ENCODE data around the gene GTF3C5.
"Not testable (repeated sequence)": the region's sequence is repeated elsewhere in the genome, so short reads cannot be mapped to it uniquely, and the experiment has no call there.

The GTF3C5 gene

DNA sequence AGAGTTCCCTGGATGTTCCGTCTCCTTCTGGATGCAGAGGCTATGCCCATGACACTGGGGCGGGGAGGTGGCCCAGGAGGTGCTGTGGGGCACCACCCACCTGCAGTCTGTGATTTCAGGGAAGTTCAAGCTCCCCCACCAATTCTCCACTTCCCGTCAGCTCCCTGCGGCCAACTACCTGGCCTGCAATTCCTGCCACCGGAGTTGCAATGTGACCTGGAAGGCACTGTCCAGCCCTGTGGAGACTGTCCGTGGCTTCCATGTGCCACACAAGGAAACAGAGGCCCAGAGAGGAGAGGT, 35.7 kb upstream of the GTF3C5 start:
- CTCF ChIA-PET = interaction anchor here (1.6 kb wide), 1 partner anchor 27 kb away, joined by 6 read pairs; no protein-coding TSS in a partner anchor
- no peak overlapping the region for H3K4me3 ChIP-seq (ENCODE audit: low read depth, low read length)

DNA sequence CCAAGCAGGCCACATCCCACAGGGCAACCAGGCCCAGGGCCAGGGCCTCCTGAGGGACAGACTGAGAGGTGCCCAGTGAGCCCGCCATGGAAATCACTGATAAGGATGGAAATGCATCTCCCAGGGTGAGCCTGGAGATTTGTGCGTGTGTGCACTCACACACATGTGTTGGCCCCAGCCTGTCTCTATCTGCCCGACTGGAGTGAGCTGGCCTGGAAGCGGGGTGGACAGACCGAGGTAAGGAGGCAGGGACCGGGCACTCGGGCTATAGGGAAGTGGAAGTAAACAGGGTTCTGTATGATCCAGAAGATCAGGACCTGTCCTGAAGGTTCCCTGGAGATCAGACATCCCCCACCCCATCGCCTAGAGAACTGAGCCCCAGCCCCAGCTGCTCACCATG, 34.9 kb upstream of the GTF3C5 start:
- no peak overlapping the region for H3K4me3 ChIP-seq (ENCODE audit: low read depth, low read length)
- DNase-seq (ENCODE audit: low read depth, low spot score) = no peak
- TF ChIP-seq, protein P1, sequence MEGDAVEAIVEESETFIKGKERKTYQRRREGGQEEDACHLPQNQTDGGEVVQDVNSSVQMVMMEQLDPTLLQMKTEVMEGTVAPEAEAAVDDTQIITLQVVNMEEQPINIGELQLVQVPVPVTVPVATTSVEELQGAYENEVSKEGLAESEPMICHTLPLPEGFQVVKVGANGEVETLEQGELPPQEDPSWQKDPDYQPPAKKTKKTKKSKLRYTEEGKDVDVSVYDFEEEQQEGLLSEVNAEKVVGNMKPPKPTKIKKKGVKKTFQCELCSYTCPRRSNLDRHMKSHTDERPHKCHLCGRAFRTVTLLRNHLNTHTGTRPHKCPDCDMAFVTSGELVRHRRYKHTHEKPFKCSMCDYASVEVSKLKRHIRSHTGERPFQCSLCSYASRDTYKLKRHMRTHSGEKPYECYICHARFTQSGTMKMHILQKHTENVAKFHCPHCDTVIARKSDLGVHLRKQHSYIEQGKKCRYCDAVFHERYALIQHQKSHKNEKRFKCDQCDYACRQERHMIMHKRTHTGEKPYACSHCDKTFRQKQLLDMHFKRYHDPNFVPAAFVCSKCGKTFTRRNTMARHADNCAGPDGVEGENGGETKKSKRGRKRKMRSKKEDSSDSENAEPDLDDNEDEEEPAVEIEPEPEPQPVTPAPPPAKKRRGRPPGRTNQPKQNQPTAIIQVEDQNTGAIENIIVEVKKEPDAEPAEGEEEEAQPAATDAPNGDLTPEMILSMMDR (IDR thresholded peaks at IDR 0.05; ENCODE audit: insufficient read depth, low read length, missing control alignments) = no peak
- CTCF ChIA-PET = interaction anchor here (1.6 kb wide), 1 partner anchor 8 kb away, joined by 4 read pairs; no protein-coding TSS in a partner anchor
- POLR2A ChIA-PET = no interaction called here

More for the DNA sequence above, 35.7 kb upstream of the GTF3C5 start:
- no peak for DNase-seq (ENCODE audit: low read depth, low spot score)
- POLR2A ChIA-PET = no interaction called here
- TF ChIP-seq, protein P1 (IDR thresholded peaks at IDR 0.05; ENCODE audit: insufficient read depth, low read length, missing control alignments) = no peak

DNA sequence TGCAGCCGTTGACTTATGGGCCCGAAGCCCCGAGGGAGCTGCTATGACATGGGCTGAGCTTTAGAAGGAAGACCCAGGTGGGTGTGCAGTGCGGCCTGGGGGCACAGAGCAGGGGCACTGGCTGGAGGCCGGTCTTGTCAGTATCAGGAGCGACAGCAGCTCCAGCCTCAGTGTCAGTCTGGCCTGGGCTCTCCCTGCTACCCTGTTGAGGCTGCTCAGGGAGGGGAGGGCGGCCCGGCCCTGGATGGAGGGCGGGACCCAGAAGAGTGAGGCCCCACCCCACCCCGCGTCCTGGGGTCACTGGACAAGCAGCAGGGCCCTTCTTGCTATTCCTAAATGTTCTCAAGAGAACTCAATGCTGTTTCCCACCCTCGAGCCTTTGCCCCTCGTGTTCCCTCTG, 34.3 kb upstream of the GTF3C5 start:
- CTCF ChIA-PET = interaction anchor here (1.4 to 1.6 kb wide), 2 partner anchors 9 to 18 kb away, joined by 4 to 7 read pairs; partner anchors contain the start of gene GFI1B

DNA sequence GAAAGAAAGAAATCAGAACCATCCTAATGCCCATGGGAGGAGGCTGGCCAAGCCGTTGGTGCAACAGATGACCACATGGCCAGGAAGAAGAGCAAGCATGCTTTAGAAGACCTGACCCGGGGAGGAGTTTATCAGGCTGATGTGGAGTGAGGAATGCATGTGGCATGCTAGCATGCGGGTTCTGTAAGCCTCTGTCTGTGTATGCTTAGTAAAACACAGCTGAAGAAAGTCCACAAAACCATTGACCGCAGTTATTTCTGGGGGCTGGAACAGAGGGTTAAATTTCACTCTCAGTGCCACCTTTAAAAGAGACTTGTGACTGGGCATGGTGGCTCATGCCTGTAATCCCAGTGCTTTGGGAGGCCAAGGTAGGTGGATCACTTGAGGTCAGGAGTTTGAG, 33.2 kb upstream of the GTF3C5 start:
- ChIA-PET CTCF (interaction anchor here (0.7 to 1.6 kb wide), 4 partner anchors 10 to 26 kb away, joined by 3 to 7 read pairs (median 4); partner anchors contain the start of gene GFI1B), POLR2A (interaction anchor here (0.6 to 1.0 kb wide), 2 partner anchors 12 to 379 kb away, joined by 3 read pairs; no protein-coding TSS in a partner anchor)
- peak; percentile 14 for DNase-seq (ENCODE audit: low read depth, low spot score)
- H3K4me3 ChIP-seq (ENCODE audit: low read depth, low read length) = no peak overlapping the region
- TF ChIP-seq, protein P1 (IDR thresholded peaks at IDR 0.05; ENCODE audit: insufficient read depth, low read length, missing control alignments) = no peak

More for the DNA sequence above, 34.3 kb upstream of the GTF3C5 start:
- POLR2A ChIA-PET = no interaction called here
- H3K4me3 ChIP-seq (ENCODE audit: low read depth, low read length) = no peak overlapping the region
- no peak for DNase-seq (ENCODE audit: low read depth, low spot score)
- TF ChIP-seq, protein P1 (IDR thresholded peaks at IDR 0.05; ENCODE audit: insufficient read depth, low read length, missing control alignments) = no peak

DNA sequence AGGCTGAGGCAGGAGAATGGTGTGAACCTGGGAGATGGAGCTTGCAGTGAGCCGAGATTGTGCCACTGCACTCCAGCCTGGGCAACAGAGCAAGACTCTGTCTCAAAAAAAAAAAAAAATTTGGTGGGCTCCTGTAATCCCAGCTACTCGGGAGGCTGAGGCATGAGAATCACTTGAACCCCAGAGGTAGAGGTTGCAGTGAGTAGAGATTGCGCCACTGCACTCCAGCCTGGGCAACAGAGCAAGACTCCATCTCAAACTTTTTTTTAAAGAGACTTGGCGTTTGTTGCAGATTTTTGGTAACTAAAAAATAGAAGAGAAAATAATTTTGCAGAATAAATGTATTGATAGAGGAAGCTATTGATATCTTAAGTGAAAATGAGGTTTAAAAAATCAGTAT, 32.6 kb upstream of the GTF3C5 start:
- POLR2A ChIA-PET = interaction anchor here (1.0 kb wide), 1 partner anchor 13 kb away, joined by 3 read pairs; no protein-coding TSS in a partner anchor
- CTCF ChIA-PET = interaction anchor here (0.7 to 1.2 kb wide), 2 partner anchors 24 to 25 kb away, joined by 3 read pairs; no protein-coding TSS in a partner anchor
- H3K4me3 ChIP-seq (ENCODE audit: low read depth, low read length); DNase-seq (ENCODE audit: low read depth, low spot score): not testable (repeated sequence)

DNA sequence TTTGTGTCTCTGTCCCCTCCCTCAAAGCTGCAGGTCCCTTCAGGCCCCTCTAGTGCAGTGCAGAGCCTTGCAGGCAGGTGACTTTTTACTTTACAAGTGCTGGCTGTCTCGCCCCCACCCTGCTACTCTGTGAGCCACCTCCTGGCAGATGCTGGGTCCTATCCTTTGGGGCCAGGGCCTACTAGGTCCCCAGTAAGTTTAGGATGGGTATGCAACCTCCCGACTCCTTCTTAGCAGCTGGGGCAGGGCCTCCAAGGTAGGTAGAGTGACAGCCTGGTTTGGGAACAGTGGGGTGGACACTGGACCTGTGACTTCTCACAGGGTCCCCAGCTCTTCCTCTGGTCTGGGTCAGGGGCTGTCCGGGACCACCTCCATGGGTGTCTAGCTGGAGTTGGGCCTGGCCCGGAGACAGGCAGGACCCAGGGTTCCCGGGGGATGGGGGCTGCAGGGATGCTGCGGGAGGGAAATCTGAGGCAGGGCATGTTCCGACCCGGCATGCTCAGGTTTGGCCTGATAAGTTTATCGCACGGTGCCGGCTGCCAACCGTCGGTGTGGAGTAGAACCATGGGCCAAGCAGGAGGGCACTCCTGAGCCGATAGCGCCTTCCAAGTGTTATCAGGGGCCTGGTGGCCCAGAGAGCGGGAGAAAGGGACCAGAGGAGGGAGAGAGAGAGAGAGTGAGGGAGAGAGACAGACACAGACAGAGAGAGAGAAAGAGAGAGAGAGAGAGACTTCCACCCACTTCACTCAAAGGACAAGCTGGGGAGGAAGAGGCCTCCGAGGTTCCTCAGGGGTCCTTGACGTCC, 31.8 kb upstream of the GTF3C5 start:
- DNase-seq (ENCODE audit: low read depth, low spot score) = no peak
- ChIA-PET POLR2A (no interaction called here), CTCF (no interaction called here)
- TF ChIP-seq, protein P1 (IDR thresholded peaks at IDR 0.05; ENCODE audit: insufficient read depth, low read length, missing control alignments) = no peak
- H3K4me3 ChIP-seq (ENCODE audit: low read depth, low read length) = no peak overlapping the region

All from AG04449 (cell line).